IPS-11a (cell line): ENCODE results near the gene ANKRD11.
A peak's percentile ranks its signal among the peaks of the same experiment; 100 is the strongest.
"Not testable (repeated sequence)": the region's sequence is repeated elsewhere in the genome, so short reads cannot be mapped to it uniquely, and the experiment has no call there.

ENCODE experiments used
- H3K4me3 ChIP-seq: one replicate; pipeline ENCODE4 v1.5.1; 2013; ENCODE audit warnings: low read depth, low read length, control low read depth

The ANKRD11 gene

GRCh38 chr16:89248196-89248982 is 242.0 kb downstream of the ANKRD11 start:
- H3K4me3 ChIP-seq = peak overlapping the region; percentile 24

DNA sequence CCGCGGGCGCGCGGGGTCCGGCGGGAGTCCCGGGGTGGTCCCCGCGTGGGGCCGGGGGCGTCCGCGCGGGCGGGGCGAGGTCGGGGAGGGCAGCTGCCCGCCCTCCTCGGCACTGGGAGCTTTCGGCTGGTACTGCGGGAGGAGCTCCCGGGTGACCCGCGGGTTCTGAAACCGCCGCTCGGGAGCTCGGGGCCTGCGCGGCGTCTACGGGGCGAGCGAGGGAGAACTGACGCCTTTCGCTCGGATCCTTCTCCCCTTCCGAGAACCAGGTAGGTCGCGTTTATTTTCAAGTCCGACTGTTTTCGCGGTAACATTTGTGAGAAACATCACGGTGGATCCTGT is 242.7 kb downstream of the ANKRD11 start:
- peak overlapping the region; percentile 24 for H3K4me3 ChIP-seq

DNA sequence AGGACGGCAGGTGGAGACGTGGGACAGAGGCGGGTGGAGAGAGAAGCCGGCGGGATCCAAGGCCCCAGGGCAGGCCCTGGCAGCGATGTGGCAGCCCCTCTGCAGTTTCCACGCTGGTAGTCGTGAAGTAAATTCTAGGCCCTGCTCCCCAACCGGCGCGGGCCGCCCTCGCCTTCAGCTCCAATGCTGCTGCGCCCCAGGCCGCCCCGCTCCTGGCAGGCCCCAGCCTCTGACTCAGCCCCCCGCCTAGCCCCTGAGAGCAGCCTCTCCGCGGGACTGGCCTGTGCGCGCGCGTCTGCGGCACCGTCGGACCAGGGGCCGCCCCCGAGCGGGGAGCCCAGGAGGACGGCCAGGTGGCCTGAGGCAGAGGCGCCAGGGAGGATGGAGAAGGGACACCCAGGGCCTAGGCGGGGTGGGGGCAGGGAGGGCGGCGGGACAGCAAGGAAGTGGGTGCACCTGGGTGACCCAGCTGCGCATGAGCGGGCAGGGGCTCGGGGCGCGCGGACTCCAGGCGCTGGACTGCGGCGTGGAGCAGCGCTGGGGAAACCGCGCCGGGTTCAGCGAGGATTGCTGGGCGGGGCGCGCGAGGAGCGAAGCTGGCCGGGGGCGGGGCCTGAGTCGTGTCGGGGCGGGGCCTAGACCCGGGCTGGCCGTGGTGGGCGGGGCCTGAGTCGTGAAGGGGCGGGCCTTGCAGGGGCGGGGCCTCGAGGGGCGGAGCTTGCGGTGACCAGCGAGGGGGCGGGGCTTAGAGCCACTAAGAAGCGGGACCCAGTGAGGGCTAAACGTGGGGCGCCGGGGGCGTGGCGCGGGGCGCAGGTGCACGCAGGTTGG is 243.2 kb downstream of the ANKRD11 start:
- H3K4me3 ChIP-seq = peak overlapping the region; percentile 30

GRCh38 chr16:89246383-89246902 is 243.9 kb downstream of the ANKRD11 start:
- peak overlapping the region; percentile 30 for H3K4me3 ChIP-seq

- H3K4me3 ChIP-seq = no peak overlapping the region
These were observed 245.6 kb downstream of the ANKRD11 start for GRCh38 chr16:89244754-89245153.

GRCh38 chr16:89244264-89244663 is 246.1 kb downstream of the ANKRD11 start:
- H3K4me3 ChIP-seq = not testable (repeated sequence)

DNA sequence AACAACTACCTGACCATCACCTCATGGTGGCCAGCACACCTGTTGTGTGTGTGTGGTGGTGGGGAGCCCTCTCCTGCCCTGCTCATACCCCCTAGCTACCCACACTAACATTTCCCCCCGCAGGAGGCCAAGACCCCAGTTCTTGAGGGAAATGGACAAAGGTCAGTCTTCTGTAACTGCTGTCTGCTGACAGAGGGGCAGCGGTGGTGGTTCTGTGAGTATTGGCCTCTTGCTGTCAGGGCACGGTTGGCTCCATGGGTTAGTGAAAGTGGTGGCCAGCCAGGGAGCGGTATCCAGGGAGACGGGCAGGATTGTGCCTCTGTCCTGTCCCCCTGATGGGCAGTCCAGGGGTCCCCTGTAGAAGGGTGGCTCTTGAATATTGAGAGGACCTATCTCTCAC is 246.7 kb downstream of the ANKRD11 start:
- no peak overlapping the region for H3K4me3 ChIP-seq

DNA sequence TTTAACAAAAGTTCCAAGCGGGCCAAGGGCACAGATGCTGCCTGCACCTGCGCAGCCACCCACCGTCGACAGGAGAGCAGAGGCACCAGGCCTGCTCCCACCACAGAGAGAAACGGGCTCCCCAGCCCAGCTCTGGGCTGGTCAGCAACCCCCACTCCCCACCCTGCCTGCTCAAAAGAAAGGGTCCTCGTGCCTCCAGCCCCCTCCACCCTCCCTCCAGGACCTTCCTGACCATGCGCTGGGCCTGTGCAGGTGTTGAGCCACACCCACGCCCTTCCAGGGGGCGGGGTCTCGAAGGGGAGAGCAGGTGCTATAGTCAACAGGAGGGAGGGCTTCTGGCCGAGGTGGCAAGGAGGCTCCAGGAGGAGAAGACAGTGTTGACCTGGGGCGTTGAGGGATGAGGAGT is 247.6 kb downstream of the ANKRD11 start:
- H3K4me3 ChIP-seq = no peak overlapping the region

DNA sequence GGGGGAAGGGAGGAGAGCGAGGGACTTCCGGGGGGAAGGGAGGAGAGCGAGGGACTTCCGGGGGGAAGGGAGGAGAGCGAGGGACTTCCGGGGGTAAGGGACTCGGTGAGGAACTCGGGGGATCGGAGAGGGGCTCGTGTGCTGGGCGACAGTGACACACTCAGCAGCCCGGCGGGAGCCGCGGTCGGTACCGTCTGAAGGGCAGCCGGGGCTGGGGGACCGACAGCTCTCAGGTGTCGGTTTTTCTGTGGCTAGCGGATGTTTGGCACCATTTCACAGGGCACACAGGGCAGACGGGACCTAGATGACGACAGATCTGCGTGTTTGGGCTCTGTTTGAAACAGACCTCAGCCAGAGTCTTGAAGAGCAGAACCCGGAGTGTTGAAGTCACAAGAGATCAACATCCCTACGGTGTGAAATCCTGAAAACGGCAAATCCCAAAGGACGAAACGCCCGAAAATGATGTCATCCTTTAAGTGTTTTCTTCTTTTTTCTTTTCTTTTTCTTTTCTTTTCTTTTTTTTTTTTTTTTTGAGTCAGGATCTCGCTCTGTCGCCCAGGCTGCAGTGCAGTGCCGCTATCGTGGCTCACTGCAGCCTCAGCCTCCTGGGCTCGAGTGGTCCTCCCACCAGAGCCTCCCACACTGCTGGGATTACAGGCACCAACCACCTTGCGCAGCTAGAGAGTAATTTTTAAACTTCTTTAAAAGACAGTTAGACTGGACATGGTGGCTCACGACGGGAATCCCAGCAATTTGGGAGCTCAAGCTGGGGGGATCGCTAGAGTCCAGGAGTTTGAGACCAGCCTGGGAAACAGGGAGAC is 249.0 kb downstream of the ANKRD11 start:
- peak overlapping the region; percentile 89 for H3K4me3 ChIP-seq

DNA sequence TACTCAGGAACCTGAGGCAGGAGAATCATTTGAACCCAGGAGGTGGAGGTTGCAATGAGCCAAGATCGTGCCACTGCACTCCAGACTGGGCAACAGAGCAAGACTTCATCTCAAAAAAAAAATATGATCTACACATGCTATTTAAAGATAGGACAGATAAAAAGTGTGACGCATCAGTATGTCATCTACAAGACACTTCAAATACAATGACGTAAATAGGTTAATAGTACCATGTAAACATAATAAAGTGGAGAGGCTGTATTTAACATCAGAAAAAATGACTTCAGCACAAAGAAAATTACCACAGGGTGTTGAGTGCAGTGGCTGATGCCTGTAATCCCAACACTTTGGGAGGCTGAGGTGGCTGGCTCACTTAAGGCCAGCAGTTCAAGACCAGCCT is 252.6 kb downstream of the ANKRD11 start:
- H3K4me3 ChIP-seq = no peak overlapping the region

- no peak overlapping the region for H3K4me3 ChIP-seq
These were observed 256.5 kb downstream of the ANKRD11 start for GRCh38 chr16:89233678-89234490.

DNA sequence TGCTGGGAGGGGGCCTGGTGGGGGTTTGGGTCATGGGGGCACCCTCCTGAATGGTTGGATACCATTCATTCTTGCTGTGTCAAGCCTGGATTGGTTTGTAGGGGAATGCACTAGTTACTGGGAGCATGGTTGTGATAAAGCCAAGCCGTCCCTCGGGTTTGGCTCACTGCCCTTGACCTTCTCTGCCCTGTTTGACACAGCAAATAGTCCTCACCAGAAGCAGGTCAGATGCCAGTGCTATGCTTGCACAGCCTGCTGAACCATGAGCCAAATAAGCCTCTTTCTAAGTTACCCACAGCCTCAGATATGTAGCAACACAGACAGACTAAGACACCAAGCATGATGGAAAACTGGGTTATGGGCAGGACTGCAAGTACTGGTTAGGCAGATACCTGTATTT is 258.3 kb downstream of the ANKRD11 start:
- no peak overlapping the region for H3K4me3 ChIP-seq

- no peak overlapping the region for H3K4me3 ChIP-seq
These were observed 260.1 kb downstream of the ANKRD11 start for GRCh38 chr16:89230255-89230654.

- H3K4me3 ChIP-seq = no peak overlapping the region
These were observed 265.7 kb downstream of the ANKRD11 start for GRCh38 chr16:89224665-89225064.

DNA sequence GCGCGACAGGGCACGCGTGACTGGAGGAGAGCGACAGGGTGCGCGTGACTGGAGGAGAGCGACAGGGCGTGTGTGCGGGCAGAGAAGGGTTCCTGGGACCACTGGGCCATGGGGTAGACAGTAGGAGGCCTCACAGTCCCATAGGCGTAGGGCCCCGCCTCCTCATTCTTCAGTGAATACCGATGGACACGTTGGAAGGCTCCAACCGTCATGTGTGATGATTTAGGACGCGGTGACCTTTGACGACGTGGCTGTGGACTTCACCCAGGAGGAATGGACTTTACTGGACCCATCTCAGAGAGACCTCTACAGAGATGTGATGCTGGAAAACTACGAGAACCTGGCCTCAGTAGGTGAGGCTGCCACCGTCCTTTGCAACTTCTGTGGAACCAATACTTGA is 267.4 kb downstream of the ANKRD11 start:
- H3K4me3 ChIP-seq = no peak overlapping the region

DNA sequence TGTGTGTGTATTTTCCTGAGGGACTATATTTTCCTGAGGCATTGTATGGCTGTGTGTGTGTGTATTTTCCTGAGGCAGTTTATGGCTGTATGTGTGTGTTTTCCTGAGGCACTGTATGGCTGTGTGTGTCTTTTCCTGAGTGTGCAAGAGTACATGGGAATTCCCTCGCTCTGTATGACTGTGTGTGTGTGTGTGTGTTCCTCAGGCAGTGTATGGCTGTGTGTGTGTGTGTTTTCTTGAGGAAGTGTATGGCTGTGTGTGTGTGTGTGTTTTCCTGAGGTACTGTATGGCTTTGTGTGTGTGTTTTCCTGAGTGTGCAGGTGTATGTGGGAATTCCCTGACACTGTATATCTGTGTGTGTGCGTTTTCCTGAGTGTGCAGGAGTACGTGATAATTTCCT is 268.8 kb downstream of the ANKRD11 start:
- H3K4me3 ChIP-seq = no peak overlapping the region

DNA sequence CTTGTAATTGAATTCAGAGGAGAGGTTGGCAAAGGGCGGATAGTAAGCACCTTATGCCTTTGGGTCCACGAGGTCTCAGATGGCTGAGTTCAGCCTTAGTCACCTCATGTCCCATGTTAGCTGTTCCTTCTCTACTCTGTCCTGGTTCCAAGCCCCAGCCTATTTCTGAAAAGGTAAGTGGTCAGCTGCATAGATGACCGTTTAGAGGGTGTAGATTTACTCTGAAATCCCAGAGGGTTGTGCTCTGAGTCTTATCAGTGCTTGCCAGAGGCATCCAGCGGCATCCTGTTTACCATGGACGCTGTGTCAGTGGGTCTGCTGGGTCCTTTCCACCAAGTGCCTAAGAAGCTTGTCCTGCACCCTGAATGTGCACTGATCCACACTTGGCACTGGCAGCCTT is 271.0 kb downstream of the ANKRD11 start:
- H3K4me3 ChIP-seq = no peak overlapping the region
